WI38 (cell line): Measurements from ENCODE around the gene RPL27A.
"Not testable (repeated sequence)": the region's sequence is repeated elsewhere in the genome, so short reads cannot be mapped to it uniquely, and the experiment has no call there.

Experiments
- H3K4me3 ChIP-seq: 2 replicates; pipeline ENCODE4 v1.5.1; 2011; ENCODE audit warnings: low read depth, mild to moderate bottlenecking, control low read depth, low read length
- TF ChIP-seq, protein P1 (sequence below): IDR thresholded peaks from 2 replicates; pipeline ENCODE4 v1.5.1; 2012; ENCODE audit warnings: low read depth, mild to moderate bottlenecking, control low read depth, low read length

Gene RPL27A

DNA sequence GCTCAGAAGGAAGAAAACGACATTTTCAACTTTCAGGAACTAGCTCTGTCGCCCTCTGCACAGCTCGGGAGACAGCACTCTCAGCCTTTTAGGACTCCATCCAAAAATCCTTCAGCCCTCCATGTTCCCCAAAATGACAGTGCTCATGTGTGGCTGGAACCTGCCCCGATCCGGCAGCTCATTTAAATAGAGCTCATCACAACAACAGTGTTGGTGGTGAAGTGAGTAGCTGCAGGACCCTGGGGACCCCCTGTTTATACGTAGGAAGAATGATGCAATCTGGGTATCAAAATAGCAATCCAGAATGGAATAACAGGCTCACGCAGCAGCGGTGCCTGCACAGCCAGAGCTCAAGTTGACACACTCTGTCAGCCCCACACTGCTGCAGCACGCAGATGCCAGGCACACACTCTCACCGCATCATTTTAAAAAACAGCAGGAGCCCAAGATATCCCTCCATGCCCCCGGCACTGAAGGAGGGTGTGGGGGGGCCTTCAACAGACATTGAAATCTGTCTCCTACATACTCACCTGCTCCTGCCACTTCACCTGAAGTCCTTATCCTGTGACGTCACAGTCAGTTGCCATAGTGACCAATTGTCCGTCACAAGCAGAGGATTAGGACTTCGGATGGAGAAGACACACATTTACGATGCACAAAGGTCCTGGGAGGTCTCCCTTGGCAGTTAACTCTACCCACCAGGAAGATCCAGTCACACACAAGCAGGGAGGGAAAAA is 24.1 kb upstream of the RPL27A start:
- TF ChIP-seq, protein P1, sequence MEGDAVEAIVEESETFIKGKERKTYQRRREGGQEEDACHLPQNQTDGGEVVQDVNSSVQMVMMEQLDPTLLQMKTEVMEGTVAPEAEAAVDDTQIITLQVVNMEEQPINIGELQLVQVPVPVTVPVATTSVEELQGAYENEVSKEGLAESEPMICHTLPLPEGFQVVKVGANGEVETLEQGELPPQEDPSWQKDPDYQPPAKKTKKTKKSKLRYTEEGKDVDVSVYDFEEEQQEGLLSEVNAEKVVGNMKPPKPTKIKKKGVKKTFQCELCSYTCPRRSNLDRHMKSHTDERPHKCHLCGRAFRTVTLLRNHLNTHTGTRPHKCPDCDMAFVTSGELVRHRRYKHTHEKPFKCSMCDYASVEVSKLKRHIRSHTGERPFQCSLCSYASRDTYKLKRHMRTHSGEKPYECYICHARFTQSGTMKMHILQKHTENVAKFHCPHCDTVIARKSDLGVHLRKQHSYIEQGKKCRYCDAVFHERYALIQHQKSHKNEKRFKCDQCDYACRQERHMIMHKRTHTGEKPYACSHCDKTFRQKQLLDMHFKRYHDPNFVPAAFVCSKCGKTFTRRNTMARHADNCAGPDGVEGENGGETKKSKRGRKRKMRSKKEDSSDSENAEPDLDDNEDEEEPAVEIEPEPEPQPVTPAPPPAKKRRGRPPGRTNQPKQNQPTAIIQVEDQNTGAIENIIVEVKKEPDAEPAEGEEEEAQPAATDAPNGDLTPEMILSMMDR: no peak
- no peak overlapping the region for H3K4me3 ChIP-seq

DNA sequence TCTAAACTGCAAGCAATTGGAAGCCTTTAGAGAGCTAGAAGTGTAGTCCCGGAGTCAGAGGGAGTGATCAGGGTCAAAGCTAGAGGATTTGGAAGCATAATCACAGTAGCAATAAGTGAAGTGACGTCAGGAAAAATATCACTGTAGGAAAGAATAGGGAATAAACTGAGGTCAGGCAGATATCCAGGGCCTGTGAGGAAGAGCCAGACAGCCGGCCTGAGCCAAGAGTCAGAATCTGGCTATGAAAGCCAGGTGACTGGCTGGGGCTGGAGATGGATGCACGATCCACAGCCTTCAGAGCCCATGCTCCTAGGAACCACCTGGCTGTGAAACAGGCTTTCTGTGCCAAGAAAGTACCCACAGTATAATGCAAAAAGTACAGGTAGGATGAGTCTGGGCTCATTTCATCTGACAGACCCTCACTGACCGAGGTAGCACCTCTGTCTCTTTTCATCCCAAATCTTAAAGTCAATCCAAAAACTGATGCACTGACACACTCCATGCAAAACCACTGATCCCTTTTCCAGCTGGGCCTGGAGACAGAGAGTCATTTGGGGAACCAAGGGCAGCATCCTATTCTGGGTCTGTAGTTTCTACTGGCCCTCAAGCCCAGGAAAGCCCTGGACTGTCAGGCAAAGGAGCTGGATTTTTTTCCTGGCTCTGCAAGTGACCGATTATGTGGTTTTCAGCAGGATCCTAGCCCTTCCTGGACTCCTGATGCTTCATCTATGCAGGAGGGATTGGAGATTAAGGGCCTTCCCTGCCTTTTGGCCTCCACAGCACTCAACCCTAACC is 21.4 kb upstream of the RPL27A start:
- TF ChIP-seq, protein P1: no peak

DNA sequence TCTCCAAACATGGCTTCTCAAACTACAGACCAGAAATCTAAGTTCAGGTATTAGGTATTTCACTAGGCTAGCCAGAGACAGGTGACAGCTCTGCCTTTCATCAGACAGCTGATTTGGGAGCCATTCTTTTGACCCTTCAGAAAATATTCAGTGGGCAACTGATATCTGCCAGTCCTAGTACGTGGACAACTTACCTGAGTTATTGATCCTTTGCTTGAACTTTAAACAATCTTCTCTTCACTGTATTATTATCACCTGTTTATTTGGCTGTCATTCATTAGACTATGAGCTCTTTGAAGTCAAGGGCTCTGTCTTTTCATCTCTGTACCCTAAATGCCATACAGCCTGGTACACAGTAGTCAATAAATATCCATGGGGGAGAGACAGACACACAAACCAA is 17.4 kb upstream of the RPL27A start:
- TF ChIP-seq, protein P1: no peak
- H3K4me3 ChIP-seq: no peak overlapping the region

More for the DNA sequence above, 21.4 kb upstream of the RPL27A start:
- no peak overlapping the region for H3K4me3 ChIP-seq

DNA sequence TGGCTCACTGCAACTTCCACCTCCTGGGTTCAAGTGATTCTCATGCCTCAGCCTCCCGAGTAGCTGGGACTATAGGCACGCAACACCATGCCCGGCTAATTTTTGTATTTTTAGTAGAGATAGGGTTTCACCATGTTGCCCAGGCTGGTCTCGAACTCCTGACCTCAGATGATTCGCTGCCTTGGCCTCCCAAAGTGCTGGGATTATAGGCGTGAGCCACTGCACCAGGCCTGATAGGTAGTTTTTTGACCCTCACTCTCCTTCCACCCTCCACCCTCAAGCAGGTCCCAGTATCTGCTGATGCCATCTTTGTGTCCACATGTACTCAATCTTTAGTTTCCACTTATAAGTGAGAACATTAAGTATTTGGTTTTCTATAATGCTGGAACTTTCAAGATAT is 12.5 kb upstream of the RPL27A start:
- not testable (repeated sequence) for H3K4me3 ChIP-seq

DNA sequence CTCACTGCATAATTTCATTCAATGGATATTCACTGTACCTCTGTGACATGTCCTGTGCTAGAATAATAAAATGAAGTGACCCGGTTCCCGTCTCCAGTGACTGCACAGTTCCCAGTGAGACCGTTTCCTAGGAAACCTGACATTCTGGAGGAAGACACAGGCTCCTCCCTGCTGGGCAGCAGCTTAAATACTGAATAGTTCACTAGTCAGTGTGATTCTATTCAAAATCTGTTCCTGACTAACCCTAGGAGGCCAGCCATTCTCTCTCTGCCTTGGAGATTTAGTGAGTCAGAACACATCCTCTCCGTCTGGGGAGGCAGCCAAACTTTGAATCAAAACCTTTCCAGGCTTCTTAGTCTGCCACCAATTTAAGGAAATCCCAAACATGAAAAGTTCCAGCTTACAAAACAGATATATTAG is 11.4 kb upstream of the RPL27A start:
- TF ChIP-seq, protein P1: no peak
- no peak overlapping the region for H3K4me3 ChIP-seq

DNA sequence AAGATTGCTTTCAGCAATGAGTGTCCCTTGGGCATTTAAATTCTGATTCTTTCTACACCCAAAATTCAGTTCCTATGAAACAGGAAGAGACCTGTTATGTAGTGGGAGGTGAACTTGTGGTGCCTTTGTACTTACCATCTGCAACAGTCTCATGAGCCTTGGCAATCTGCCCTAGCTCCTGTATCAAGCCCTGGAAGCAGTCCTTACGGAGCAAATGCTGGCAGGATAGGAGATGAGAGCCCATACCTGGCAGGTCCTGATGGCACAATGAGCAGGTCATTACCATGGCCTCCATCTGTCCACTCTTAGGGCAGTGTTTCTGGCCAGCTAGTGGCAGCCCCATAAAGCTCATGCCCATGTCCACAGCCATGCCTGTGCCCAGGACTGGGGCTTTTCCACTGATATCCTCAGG is 10.9 kb upstream of the RPL27A start:
- no peak overlapping the region for H3K4me3 ChIP-seq
- TF ChIP-seq, protein P1: no peak

DNA sequence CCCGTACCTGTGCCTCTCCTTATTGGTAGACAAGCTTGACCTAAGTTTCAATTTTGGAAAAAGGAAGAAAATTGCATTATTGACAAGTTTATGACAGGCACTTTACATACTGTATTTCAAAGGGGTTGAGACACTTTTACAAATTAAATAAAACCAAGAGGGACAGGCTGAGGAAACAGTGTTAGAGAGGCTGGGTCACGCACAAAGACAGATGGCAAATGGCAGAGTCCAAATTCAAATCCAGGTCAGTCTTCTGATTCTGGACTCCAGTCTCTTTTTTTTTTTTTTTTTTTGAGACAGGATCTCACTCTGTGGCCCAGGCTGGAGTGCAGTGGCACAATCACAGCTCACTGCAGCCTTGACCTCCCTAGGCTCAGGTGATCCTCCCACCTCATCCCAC is 10.2 kb upstream of the RPL27A start:
- TF ChIP-seq, protein P1: no peak

More for the DNA sequence above, 10.2 kb upstream of the RPL27A start:
- no peak overlapping the region for H3K4me3 ChIP-seq
